OCI-LY7 (cell line): ENCODE data around the gene RPL3. TPM values are rescaled to one million over a fixed set of nuclear protein-coding genes. Genes with fewer than 3 reads are reported as not detected.

Experiments used
- BruUV-seq: library from RNA; stranded (reverse); fragments of 400-500 nt; replicated peaks from 2 replicates; lab custom pipeline; 2021; lab: Mats Ljungman, UMichigan
- CTCF ChIA-PET: fragments of 300-600 bp; sonication (Branson Sonifier 250); formaldehyde crosslinking; loops from one replicate; lab custom pipeline; 2022; ENCODE audit warnings: antibody characterized with exemption; ENCODE audit not compliant: unreplicated experiment; lab: Charles Lee
- POLR2A ChIA-PET: fragments of 300-600 bp; sonication (Branson Sonifier 250); formaldehyde crosslinking; loops from one replicate; lab custom pipeline; 2022; ENCODE audit warnings: antibody characterized with exemption; lab: Charles Lee
- DNase-seq: peaks from one replicate; pipeline ENCODE4 v3.0.0-alpha.2; 2015; ENCODE audit warnings: low spot score
- H2AFZ ChIP-seq: fragments of 200-600 bp; sonication (generic), shearing (Covaris generic); 2 replicates; pipeline ENCODE4 v1.6.1; 2014; ENCODE audit warnings: mild to moderate bottlenecking, antibody characterized with exemption, low read length, moderate library complexity
- H3K27ac ChIP-seq: fragments of 200-600 bp; sonication (generic); 2 replicates; pipeline ENCODE4 v1.5.1; 2014; ENCODE audit warnings: mixed run types, low read depth, mild to moderate bottlenecking, moderate library complexity, low read length, inconsistent platforms; ENCODE audit not compliant: poor library complexity, severe bottlenecking
- H3K36me3 ChIP-seq: fragments of 200-600 bp; sonication (generic); 2 replicates; pipeline ENCODE4 v1.6.1; 2014; ENCODE audit warnings: mild to moderate bottlenecking, antibody characterized with exemption, low read length, moderate library complexity, mixed read lengths; ENCODE audit not compliant: insufficient read depth
- H3K4me1 ChIP-seq: fragments of 200-600 bp; sonication (generic); 2 replicates; pipeline ENCODE4 v1.5.1; 2014; ENCODE audit warnings: mild to moderate bottlenecking, low read length; ENCODE audit not compliant: insufficient read depth, poor library complexity, severe bottlenecking
- H3K4me2 ChIP-seq: fragments of 200-600 bp; sonication (generic); 2 replicates; pipeline ENCODE4 v1.6.1; 2014; ENCODE audit warnings: mild to moderate bottlenecking, low read length
- H3K4me3 ChIP-seq: fragments of 200-600 bp; sonication (generic); 2 replicates; pipeline ENCODE4 v1.5.1; 2014; ENCODE audit warnings: mild to moderate bottlenecking, low read depth, low read length; ENCODE audit not compliant: poor library complexity, severe bottlenecking
- H3K79me2 ChIP-seq: fragments of 200-600 bp; sonication (generic); 2 replicates; pipeline ENCODE4 v1.6.1; 2016; ENCODE audit warnings: low read depth, mild to moderate bottlenecking, low read length, moderate library complexity, mixed read lengths; ENCODE audit not compliant: insufficient read depth
- H3K9me2 ChIP-seq: fragments of 200-600 bp; sonication (generic); 2 replicates; pipeline ENCODE4 v1.6.1; 2016; ENCODE audit warnings: mild to moderate bottlenecking, low read length, mixed read lengths; ENCODE audit not compliant: insufficient read depth
- H3K9me3 ChIP-seq: fragments of 200-600 bp; sonication (generic); 2 replicates; pipeline ENCODE4 v1.6.1; 2014; ENCODE audit warnings: mild to moderate bottlenecking, mixed run types, low read length, mixed read lengths
- H4K20me1 ChIP-seq: fragments of 200-600 bp; sonication (generic); 2 replicates; pipeline ENCODE4 v1.6.1; 2014; ENCODE audit warnings: mild to moderate bottlenecking, antibody characterized with exemption, low read length, moderate library complexity, mixed read lengths; ENCODE audit not compliant: insufficient read depth
- CTCF ChIP-seq: fragments of 200-600 bp; sonication (generic); conservative IDR thresholded peaks from 2 replicates; pipeline ENCODE4 v1.5.1; 2014; ENCODE audit warnings: mild to moderate bottlenecking, antibody characterized with exemption, low read length, moderate library complexity, mixed read lengths
- EZH2phosphoT487 ChIP-seq: fragments of 200-600 bp; sonication (generic); IDR thresholded peaks from 2 replicates; pipeline ENCODE4 v1.6.1; 2018; ENCODE audit warnings: low read depth, borderline replicate concordance, mild to moderate bottlenecking, mixed run types, antibody characterized with exemption, low read length, moderate library complexity, mixed read lengths
- intact Hi-C: fragments of 100-400 bp; cut with micrococcal nuclease; formaldehyde crosslinking; loops from one replicate; pipeline ENCODE4 v1.10.0; 2022; ENCODE audit not compliant: unreplicated experiment
- total RNA-seq, 2 experiments: library from RNA; depleted of rRNA in 1 of 2; stranded (reverse); fragments of >200 nt in 1 of 2; shearing (Covaris generic) in 1 of 2; gene quantifications; 2 replicates each; pipeline ENCODE4 v1.2.3, GENCODE V29; 2014 to 2022

The RPL3 gene
- total RNA-seq, 2 experiments from 2014 or later: 2,313 to 2,457 TPM

GRCh38 chr22:39289975-39290720 is 29.3 kb downstream of the RPL3 start:
- TF ChIP-seq EZH2phosphoT487 (no peak), CTCF (no peak)
- Histone ChIP-seq H3K4me1 (peaks cover 6% of the 10 kb centered on the region), H4K20me1 (no peaks in the 10 kb centered on the region), H3K9me2 (no peaks in the 10 kb centered on the region), H3K36me3 (no peaks in the 10 kb centered on the region), H2AFZ (no peak overlapping the region), H3K27ac (no peak overlapping the region), H3K79me2 (no peaks in the 10 kb centered on the region), H3K9me3 (no peaks in the 10 kb centered on the region), H3K4me3 (no peak overlapping the region), H3K4me2 (no peak overlapping the region)
- CTCF ChIA-PET: no interaction called here
- no peak for DNase-seq
- intact Hi-C loops: no loop called here
- no TSS peak for BruUV-seq
- POLR2A ChIA-PET: no interaction called here

- Histone ChIP-seq H3K27ac (no peak overlapping the region), H3K79me2 (no peaks in the 10 kb centered on the region), H2AFZ (no peak overlapping the region), H3K9me2 (no peaks in the 10 kb centered on the region), H3K9me3 (no peaks in the 10 kb centered on the region), H3K4me1 (peaks cover 6% of the 10 kb centered on the region), H3K4me3 (no peak overlapping the region), H4K20me1 (no peaks in the 10 kb centered on the region), H3K4me2 (no peak overlapping the region), H3K36me3 (no peaks in the 10 kb centered on the region)
- DNase-seq: no peak
- POLR2A ChIA-PET: no interaction called here
- CTCF ChIA-PET: no interaction called here
- intact Hi-C loops: no loop called here
- TF ChIP-seq EZH2phosphoT487 (no peak), CTCF (no peak)
- no TSS peak for BruUV-seq
These were observed 29.9 kb downstream of the RPL3 start for GRCh38 chr22:39289533-39289932.

DNA sequence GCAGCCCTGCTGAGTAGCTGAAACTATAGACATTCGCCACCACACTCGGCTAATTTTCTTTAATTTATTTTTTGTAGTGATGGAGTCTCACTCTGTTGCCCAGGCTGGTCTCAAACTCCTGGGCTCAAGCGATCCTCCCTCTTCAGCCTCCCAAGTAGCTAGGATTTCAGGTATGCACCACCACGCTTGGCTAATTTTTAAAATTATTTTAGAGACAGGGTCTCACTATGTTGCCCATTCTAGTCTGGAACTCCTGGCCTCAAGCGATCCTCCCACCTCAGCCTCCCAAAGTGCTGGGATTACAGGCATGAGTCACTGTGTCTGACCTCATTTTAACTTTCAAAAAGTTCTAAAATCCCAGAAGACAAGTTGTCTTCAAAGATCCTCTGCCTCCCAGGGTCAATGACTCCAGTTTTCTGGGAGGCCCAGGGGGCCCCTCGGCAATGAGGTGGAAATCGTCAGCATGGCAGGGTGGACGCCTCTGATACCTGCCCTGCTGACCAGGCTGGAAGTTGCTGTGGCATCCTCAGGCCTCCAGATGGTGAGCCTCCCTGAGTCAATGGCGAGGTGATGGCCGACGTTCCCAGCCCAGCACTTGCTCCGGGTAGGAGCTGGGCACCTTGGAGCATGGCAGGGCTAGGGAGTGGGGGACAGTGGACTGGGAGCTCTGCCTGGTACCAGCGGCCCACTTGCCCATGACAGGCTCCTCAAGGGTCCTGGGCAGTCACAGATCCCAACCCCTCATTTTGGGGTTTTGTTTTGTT is 31.1 kb downstream of the RPL3 start:
- no TSS peak for BruUV-seq
- intact Hi-C loops: no loop called here

More for the DNA sequence above, 31.1 kb downstream of the RPL3 start:
- Histone ChIP-seq H3K4me3 (no peak overlapping the region), H4K20me1 (no peaks in the 10 kb centered on the region), H3K36me3 (no peaks in the 10 kb centered on the region), H3K27ac (no peak overlapping the region), H3K9me3 (no peaks in the 10 kb centered on the region), H3K4me1 (peaks cover 6% of the 10 kb centered on the region), H2AFZ (no peak overlapping the region), H3K9me2 (no peaks in the 10 kb centered on the region), H3K79me2 (no peaks in the 10 kb centered on the region), H3K4me2 (no peak overlapping the region)
- ChIA-PET CTCF (no interaction called here), POLR2A (interaction anchor here (0.7 kb wide), 1 partner anchor 134 kb away, joined by 4 read pairs; no protein-coding TSS in a partner anchor)
- TF ChIP-seq EZH2phosphoT487 (no peak), CTCF (no peak)
- DNase-seq: no peak
